ENCODE results near the gene TTC12.

Gene TTC12, protein sequence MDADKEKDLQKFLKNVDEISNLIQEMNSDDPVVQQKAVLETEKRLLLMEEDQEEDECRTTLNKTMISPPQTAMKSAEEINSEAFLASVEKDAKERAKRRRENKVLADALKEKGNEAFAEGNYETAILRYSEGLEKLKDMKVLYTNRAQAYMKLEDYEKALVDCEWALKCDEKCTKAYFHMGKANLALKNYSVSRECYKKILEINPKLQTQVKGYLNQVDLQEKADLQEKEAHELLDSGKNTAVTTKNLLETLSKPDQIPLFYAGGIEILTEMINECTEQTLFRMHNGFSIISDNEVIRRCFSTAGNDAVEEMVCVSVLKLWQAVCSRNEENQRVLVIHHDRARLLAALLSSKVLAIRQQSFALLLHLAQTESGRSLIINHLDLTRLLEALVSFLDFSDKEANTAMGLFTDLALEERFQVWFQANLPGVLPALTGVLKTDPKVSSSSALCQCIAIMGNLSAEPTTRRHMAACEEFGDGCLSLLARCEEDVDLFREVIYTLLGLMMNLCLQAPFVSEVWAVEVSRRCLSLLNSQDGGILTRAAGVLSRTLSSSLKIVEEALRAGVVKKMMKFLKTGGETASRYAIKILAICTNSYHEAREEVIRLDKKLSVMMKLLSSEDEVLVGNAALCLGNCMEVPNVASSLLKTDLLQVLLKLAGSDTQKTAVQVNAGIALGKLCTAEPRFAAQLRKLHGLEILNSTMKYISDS

DNA sequence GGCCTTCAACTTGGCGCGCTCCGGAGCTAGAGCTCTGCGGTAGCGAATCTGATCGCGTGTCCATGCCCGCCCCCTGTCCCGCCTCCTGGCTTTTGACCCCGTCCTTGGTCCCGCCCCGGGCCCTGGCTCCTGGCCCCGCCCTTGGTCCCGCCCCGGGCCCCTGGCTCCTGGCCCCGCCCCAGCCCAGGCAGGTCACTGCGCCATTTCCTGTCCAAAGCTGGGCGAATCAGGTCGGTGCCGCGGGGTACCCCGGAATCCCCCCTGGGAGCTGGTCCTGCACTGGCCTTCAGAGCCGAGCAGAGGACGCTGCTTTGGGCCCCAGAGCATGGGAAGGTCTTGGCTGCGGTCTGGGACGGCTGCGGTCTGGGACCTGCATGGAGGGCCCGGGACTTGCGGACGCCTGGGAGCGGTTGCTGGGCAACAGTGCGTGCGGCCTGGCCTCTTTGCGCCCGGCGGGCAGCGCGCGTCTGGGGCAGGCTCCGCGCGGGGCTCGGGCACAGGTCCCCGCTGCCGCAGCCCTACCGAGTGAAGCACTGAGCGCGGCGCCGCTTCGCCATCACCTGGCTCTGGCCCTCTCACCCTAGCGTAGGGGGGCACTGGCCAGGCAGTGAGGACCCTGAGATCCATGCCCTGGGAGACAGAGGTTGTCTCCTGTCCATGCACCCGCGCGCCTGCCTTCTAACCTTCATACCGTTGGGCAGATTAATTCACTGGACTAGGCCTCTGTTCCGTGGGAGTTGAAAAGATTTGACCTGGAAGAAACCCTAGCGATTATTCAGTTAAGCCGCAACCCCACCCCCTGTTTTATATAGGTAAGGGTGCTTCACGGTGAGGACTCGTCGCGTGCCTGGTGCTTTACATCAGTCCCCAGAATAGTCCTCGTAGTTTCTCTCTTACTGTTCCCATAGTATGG, at the start of gene TTC12:
Gene TTC12, plus strand, starts transcription at position 195 of the 913 bp plus-strand sequence. CDS start 1,675 bp downstream, outside the sequence.
- peak; percentile 86 to 89 for DNase-seq (ENCODE audit: low read depth in 1 of 2, low spot score in 1 of 2)

DNA sequence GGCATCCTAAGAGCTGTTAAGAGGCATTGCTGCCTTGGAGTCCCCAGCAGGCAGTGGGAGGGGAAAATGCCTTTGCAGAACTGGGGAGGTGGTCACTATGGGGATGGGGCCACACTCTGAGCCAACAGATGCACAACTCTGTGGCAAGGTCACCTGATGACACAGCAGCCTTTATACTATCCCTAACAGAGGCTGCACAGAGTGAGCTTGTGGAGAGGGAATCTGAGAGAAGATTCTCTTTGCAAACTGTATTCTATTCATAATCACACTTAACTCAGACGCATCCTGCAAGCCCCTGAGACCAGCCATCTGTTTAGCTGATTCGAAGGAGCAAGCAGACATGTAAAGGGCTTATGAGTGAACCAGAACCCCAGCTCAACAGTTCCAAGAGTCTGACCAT, 49.0 kb upstream of the TTC12 start:
- DNase-seq (ENCODE audit: low read depth in 1 of 2, low spot score in 1 of 2): no peak

DNA sequence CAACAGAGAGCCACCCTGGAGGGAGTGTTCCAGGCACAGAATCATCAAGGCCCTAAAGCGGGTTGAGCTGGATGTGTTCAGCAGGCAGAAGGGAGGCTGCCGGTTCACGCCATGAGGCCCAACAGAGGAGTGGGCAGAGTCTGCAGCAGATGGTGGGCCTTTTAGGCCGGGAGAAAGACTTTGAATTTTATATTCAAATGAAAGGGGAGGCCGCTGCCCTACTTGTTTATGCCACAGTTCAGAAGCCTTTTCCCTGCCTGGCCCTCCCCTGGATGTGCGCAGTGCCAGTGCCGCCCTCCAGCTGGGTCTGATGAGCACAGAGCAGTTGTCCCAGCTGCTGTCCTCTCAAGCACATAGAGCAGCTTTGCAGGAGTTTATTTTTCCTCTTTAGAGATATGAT, 46.9 kb upstream of the TTC12 start:
- DNase-seq (ENCODE audit: low read depth in 1 of 2, low spot score in 1 of 2): no peak

DNA sequence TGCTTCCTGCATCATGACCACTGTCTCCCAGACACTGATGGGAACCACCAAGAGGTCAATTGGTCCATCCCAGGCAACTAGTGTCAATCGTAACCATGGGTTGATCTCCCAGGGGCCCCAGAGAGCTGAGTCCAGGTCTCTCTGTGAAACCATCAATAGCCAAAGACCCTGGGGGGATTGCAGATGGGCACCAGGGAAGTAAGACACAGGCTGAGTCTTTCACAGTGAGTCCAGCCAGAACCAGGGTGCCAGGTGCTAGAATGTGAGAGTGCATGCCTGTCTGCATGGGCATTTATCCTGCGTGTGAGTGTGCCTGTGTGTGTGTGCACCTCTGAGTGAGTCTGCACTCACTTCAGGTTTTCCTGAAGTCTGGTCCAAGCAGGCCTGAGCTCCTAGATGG, 45.3 kb upstream of the TTC12 start:
- no peak for DNase-seq (ENCODE audit: low read depth in 1 of 2, low spot score in 1 of 2)

DNA sequence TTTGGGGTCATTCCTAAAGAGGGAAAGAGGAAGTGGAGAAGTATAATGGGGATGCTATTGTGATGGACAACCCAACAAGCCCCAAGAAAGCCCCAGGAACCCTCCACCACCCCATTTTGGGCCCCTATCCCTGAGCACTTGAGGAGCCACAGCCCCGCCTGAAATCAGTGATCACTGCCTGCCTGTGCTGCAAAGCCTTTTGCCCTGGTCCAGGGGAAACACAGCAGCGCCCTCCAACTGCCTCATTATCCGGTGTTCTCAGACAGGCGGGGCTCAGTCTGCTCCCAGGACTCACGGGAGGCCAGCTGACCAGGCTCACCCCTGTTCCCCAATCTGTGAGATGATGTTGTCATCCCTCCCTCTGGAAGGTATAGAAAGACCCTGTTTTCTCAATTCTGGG, 44.7 kb upstream of the TTC12 start:
- no peak for DNase-seq (ENCODE audit: low read depth in 1 of 2, low spot score in 1 of 2)

DNA sequence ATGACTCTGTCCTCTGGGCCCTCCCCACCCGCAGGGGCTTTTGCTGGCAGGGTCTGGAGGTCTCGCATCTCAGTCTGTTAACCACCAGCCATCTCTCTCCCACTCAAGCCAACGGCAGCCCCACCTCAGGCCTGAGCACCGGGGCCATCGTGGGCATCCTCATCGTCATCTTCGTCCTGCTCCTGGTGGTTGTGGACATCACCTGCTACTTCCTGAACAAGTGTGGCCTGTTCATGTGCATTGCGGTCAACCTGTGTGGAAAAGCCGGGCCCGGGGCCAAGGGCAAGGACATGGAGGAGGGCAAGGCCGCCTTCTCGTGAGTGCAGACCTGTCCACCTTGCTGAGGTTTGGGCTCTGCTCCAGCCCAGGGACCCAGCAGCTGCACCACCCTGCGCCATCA, 44.3 kb upstream of the TTC12 start:
- DNase-seq (ENCODE audit: low read depth in 1 of 2, low spot score in 1 of 2): no peak

DNA sequence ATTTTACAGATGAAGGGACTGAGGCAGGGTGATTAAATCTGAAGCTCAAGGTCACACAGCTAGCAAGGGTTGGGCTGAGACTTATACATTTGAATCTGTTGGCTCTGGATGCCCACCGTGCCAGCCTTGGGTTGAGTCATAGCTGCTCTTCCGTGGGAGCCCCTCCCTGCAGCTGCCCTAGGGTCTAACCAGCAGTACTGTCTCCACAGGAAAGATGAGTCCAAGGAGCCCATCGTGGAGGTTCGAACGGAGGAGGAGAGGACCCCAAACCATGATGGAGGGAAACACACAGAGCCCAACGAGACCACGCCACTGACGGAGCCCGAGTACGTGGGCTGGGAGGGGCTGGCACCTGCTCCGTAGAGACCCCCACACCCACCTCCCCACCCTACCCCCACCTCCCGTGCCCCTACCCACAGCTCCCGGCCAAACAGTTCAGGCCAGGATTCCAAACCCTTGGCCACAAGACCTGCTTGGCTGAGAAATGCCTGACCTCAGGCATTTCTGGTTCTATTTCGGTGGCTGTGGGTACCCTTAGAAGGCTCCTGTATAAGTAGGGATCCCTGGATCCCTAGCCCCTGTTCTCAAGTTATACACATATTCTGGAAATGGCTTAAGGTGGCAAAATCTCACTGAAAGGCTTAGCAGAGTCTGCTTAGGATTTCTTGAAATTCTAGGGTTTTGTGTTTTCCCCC, 42.7 kb upstream of the TTC12 start:
- DNase-seq (ENCODE audit: low read depth in 1 of 2, low spot score in 1 of 2): no peak

DNA sequence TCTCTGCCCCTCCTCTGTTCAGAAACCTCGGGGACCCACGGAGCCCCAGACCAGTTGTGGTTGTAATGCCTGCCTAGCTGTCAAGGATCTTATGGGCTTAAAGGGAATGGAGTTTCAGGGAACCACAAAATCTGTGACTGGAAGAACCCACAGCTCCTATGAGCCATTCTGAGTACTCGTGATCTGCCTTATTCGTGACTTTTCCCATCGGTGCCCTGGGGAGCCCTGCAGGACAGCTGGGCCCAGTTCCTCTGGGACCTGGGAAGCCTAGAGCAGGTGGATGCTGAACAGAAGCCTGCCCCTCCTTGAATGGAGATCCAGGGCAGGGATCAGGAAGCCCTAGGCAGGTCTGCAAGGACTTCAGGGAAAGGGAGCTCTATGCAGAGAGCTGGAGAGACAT, 42.1 kb upstream of the TTC12 start:
- no peak for DNase-seq (ENCODE audit: low read depth in 1 of 2, low spot score in 1 of 2)

DNA sequence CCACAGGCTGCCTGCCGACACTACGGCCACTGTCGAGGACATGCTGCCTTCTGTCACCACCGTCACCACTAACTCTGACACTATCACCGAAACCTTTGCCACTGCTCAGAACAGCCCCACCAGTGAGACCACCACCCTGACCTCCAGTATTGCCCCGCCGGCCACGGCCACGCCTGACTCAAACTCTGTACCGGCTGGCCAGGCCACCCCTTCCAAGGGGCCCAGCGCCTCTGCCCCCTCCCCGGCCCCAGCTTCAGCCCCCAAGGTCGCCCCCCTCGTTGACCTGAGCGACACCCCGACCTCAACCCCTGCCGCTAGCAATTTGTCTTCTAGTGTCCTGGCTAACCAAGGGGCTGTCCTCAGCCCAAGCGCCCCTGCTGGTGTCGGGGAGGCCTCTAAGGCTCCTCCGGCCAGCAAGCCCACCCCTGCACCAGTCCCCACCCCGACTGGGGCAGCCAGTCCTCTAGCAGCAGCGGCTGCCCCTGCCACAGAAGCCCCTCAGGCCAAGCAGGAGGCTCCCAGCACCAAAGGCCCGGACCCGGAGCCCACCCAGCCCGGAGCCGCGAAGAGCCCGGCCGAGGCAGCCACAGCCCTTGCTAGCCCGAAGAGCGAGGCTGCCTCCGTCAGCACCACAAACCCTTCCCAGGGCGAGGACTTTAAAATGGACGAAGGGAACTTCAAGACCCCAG, 41.3 kb upstream of the TTC12 start:
- no peak for DNase-seq (ENCODE audit: low read depth in 1 of 2, low spot score in 1 of 2)

DNA sequence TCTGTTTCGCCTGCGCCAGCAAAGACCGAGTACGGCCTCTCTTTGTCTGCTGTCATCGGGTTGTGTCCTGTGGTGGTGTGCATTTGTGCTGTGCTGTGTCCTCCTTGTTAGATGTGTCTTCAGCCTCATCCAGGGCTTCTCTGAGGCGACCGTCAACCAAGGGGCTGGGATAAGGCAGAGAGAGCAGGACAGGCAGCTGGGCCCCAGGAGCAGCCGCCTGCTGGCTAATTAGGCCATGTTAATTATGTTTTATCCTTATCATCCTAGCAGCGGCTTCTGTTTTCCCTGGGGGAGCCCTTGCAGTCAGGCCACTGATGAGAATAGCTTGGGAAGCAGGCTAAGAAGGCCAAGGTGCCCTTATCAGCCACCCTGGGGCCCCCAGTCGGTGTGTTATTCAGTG, 40.7 kb upstream of the TTC12 start:
- no peak for DNase-seq (ENCODE audit: low read depth in 1 of 2, low spot score in 1 of 2)

DNA sequence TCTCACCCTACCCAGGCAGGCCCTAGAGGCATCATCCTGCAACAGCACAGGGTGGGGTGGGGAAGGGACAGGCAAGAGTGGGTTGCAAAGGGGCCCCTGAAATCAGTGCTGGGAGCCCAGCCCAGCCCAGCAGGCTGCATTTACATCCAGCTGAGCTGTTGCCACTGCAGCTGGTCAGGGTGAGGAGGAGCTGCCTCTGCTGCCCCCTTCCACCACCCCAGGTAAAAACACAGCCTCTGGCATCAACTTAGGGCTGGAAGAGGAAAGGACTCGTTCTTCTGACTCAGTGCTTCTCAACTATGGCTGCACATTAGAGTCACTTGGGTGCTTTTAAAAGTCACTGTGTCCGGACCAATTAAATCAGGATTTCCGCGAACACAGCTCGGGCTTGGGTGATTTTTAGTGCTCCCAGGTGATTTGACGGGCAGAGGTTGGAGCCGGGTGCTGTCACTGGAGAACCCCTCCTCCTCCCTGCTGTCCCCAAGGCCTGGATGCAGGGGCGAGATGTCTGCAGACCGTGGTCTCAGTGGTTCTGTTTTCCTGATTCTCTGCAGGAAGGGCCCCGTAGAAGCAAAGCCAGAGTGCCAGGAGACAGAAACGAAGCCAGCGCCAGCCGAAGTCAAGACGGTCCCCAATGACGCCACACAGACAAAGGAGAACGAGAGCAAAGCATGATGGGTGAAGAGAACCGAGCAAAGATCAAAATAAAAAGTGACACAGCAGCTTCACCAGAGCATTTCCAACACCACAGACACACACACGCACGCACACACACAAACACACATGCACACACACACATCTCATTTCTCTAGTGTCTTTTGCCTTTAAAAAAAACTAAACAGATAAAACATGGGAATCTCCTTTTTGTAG, 39.4 kb upstream of the TTC12 start:
- DNase-seq (ENCODE audit: low read depth in 1 of 2, low spot score in 1 of 2): no peak

DNA sequence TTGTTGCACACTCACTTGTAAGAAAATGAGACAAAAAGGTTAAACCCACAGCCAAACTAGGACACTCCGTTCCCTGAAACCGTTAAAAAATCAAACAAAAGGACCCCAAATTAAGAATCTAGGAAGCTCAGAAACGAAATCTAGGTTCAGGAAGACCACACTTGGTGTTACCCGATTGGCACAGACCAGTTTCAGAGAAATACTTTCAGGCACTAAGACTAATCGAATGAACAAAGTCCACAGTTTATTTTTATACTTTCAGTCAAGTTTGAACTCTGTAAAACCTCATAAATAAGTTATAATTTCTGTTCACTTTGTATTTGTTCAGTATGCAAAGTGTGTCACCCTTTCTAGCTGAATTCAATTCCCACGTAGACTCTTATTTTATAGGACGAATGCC, 38.8 kb upstream of the TTC12 start:
- no peak for DNase-seq (ENCODE audit: low read depth in 1 of 2, low spot score in 1 of 2)

DNA sequence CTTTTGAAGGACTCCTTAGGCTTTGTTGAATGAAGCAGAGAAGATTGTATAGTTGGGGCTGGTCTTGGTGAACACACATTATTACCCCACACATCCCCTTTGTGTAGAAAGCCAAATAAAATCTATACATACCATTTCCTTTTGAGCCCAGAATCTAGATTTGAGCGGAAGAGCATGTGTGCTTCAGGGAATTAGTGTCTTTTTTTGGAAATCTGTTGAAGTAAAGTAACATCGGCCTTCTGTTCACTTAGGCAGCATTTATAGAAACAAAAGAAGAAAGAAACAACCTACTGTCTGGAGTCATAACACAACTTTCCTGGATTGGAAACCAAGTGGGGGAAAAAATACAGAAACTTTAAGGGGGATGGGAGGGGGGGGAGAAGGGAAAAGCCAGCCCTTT, 37.9 kb upstream of the TTC12 start:
- no peak for DNase-seq (ENCODE audit: low read depth in 1 of 2, low spot score in 1 of 2)

DNA sequence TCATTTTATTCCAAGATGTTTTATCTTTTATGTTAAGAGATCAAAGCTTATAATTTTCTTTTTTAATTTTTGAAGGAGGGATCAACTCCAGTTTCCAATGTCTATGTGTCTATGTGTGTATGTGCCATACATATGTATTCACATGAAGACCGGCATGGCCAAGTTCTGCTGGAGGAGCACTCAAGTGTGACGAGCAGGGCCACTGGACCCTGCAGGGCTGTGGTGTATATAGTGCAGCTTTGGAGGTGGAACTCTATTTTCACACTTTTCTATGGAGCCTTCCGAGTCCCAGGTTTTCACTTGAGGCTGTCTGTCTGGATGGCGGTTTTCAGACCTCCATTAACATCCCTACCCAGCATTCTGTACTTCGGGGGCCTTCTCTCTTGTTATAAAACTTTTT, 36.5 kb upstream of the TTC12 start:
- no peak for DNase-seq (ENCODE audit: low read depth in 1 of 2, low spot score in 1 of 2)

DNA sequence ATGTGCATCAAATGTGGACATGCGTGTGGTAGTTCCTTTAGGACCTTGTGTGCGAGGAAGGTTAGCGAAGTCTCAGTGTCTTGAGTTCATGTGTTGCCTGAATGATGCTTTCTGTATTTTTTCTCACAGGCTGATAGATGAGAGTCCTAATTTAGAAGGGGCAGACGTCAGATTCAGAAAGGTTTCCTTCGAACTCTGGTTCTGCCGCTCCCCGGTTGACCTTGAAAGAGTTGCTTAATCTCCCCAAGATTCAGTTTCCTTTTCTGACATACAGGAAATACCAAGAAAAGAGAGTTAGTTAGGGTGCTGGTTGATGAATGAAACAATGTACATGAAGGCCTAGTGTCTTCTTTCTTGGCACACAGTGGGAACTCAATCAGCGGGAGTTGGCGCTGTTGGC, 35.9 kb upstream of the TTC12 start:
- no peak for DNase-seq (ENCODE audit: low read depth in 1 of 2, low spot score in 1 of 2)

DNA sequence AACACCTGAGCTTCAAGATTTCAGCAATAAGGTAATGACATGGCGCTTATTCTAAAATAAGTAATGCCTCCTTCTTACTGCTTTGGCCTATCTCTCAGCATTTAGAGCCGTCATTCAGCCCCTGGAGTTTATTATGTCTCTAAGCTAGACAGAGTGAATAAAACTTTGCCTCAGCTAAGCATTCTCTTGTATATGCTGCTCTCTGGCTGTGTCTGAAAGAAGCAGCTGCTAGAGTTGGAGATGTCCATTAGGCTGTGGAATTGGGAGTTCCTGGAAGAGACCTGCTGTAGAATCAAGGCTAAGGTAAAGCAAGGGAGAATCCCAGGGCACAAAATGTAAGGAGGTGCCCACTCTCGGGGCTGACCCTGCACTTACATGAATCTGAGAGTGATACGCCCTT, 35.5 kb upstream of the TTC12 start:
- DNase-seq (ENCODE audit: low read depth in 1 of 2, low spot score in 1 of 2): no peak

DNA sequence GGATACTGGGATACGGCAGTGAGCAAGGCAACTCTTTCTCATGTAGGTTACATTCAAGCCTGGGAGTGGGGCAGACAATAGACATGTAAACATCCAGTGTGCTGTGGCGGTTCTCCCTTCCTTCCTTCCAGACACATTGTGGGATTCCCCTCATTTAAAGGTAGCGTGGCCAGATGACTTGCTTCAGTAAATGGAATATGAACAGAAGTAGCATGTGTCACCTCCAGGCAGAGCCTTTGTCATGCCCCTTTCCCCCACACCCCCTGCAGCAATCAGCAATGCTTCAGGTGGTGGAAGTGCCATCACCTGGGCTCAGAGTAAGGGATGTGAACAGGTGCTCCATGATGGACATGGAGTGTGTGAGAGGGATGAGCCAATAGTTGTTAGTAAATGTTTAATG, 34.8 kb upstream of the TTC12 start:
- no peak for DNase-seq (ENCODE audit: low read depth in 1 of 2, low spot score in 1 of 2)

DNA sequence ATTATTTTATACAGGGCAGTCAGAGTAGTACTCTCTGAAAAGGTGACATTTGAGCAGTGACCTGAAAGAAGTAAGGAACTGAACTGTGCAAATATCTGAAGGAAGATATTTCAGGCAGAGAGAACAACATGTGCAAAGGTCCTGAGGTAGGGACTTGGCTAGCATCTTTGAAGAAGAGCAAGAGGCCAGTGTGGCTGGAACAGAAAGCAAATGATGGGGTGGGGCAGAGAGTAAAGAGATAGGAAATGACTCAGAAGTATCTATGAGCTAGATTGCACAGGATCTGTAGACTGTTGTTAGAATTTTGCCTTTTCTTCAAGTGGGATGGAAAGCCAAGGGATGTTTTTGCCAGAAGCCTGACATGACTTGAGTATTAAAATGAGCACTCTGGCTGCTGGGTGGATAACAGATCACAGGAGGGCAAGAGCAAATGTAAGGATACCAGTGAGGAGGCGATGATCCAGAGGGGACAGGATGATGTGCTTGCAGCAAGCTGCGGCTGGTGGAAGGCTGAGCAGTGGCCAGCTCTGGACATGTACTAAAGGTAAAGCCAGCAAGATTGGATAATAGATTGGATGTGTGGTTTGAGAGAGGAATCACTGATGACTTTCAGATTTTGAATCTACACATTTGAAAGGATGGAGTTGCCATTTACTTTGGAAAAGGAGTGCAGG, 33.2 kb upstream of the TTC12 start:
- no peak for DNase-seq (ENCODE audit: low read depth in 1 of 2, low spot score in 1 of 2)

DNA sequence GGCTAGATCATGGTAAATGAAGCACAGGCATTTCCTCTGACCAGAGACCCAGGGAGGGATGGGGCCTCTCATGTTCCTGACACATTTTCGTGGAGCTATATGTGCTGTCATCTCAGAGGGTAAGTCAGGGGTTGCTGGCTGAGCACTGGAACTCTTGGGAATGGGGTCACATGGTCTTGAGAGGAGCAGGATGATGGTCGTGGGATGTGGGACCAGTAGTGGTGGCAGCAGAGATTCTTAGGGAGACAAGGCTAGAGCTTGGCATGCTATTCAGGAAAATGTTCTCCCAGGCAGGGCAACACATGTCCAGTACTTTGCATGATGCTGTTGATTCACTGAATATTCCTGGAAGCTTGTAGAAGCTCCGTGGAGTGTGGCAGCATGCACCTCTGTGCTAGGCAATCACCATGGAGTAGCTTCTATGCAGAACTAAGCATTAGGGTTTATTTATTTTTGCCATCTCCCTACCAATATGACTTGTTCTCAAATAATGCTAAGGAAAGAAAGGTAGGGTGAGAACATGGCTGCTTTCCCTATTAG, 31.4 kb upstream of the TTC12 start:
- DNase-seq (ENCODE audit: low read depth in 1 of 2, low spot score in 1 of 2): no peak

Measured in activated T-helper 1 cell treated with anti-CD3 and anti-CD28 coated beads, Interleukin-2, amount 50 U/mL, for 16 hours (primary cell).